Daoy (cell line): Measurements from ENCODE around the gene CYB5RL. TPM values are rescaled to one million over a fixed set of nuclear protein-coding genes. Genes with fewer than 3 reads are reported as not detected.
"Not testable (repeated sequence)": the region's sequence is repeated elsewhere in the genome, so short reads cannot be mapped to it uniquely, and the experiment has no call there.

Experiments
- DNase-seq: peaks from one replicate; pipeline ENCODE4 v3.0.0-alpha.2; 2015; ENCODE audit warnings: low read depth
- total RNA-seq: library from RNA; depleted of rRNA; stranded (reverse); fragments of >200 nt; shearing (Covaris generic); gene quantifications from 2 replicates; pipeline ENCODE4 v1.2.3, GENCODE V29; 2014

Gene CYB5RL
- total RNA-seq, 1 experiment from 2014 or later = 8.9 TPM

- DNase-seq = no peak
Observed at GRCh38 chr1:54225986-54226559, 26.2 kb upstream of the CYB5RL start.

GRCh38 chr1:54225378-54225777 is 25.5 kb upstream of the CYB5RL start:
- no peak for DNase-seq

GRCh38 chr1:54224233-54224632 is 24.4 kb upstream of the CYB5RL start:
- DNase-seq = no peak

GRCh38 chr1:54223441-54224202 is 23.8 kb upstream of the CYB5RL start:
- no peak for DNase-seq

- DNase-seq = no peak
Observed at GRCh38 chr1:54222711-54223110, 22.9 kb upstream of the CYB5RL start.

- no peak for DNase-seq
Observed at GRCh38 chr1:54221867-54222484, 22.1 kb upstream of the CYB5RL start.

GRCh38 chr1:54221113-54221834 is 21.4 kb upstream of the CYB5RL start:
- no peak for DNase-seq

- peak; percentile 44 for DNase-seq
Observed at GRCh38 chr1:54220004-54220811, 20.4 kb upstream of the CYB5RL start.

- no peak for DNase-seq
Observed at GRCh38 chr1:54219688-54220003, 19.8 kb upstream of the CYB5RL start.

- DNase-seq = no peak
Observed at GRCh38 chr1:54218883-54219687, 19.3 kb upstream of the CYB5RL start.

- no peak for DNase-seq
Observed at GRCh38 chr1:54215523-54215922, 15.7 kb upstream of the CYB5RL start.

GRCh38 chr1:54212872-54213271 is 13.0 kb upstream of the CYB5RL start:
- DNase-seq = no peak

- DNase-seq = not testable (repeated sequence)
Observed at GRCh38 chr1:54207896-54208295, 8.1 kb upstream of the CYB5RL start.

- no peak for DNase-seq
Observed at GRCh38 chr1:54207287-54207686, 7.5 kb upstream of the CYB5RL start.

- DNase-seq = no peak
Observed at GRCh38 chr1:54204199-54204598, 4.4 kb upstream of the CYB5RL start.

GRCh38 chr1:54200519-54200997 is 728 bp upstream of the CYB5RL start:
- DNase-seq = no peak

- no peak for DNase-seq
Observed at GRCh38 chr1:54199151-54199764, 572 bp downstream of the CYB5RL start.

- DNase-seq = no peak
Observed at GRCh38 chr1:54193453-54193852, 6.4 kb downstream of the CYB5RL start.

GRCh38 chr1:54191525-54191924 is 8.3 kb downstream of the CYB5RL start:
- DNase-seq = no peak

- no peak for DNase-seq
Observed at GRCh38 chr1:54190526-54190925, 9.3 kb downstream of the CYB5RL start.
